Measurements from ENCODE around the gene BCAR1. TPM values are rescaled to one million over a fixed set of nuclear protein-coding genes. Genes with fewer than 3 reads are reported as not detected.

The BCAR1 gene
- total RNA-seq, 4 donors from 2014 or later = 51.1 to 89.9 (median 71.3) TPM

DNA sequence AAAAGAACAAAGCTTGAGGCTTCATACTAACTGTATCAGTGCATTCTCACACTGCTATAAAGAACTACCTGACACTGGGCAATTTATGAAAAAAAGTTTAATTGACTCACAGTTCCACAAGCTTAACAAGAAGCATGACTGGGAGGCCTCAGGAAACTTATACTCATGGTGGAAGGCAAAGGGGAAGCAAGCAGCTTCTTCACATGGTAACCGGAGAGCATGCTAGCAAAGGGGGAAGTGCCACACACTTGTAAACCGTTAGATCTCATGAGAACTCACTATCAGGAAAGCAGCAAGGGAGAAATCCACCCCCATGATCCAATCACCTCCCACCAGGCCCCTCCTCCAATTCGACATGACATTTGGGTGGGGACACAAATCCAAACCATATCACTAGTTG lies 69.8 kb downstream of the BCAR1 start:
- DNase-seq = no peak
- TF ChIP-seq POLR2A (IDR thresholded peaks at IDR 0.05) (no peak), CTCF (IDR thresholded peaks at IDR 0.05) (no peak)
- Histone ChIP-seq H3K27ac (no peak overlapping the region), H3K4me3 (replicated peaks in 1 of 3) (no peak overlapping the region), H3K27me3 (no peaks in the 10 kb centered on the region), H3K4me1 (no peaks in the 10 kb centered on the region), H3K9me3 (no peaks in the 10 kb centered on the region), H3K36me3 (no peaks in the 10 kb centered on the region)
- intact Hi-C loops (cut with DNase I) = no loop called here
- 38 to 41% methylated on average over 3 of the region's 3 CpGs for WGBS, 2 donors

DNA sequence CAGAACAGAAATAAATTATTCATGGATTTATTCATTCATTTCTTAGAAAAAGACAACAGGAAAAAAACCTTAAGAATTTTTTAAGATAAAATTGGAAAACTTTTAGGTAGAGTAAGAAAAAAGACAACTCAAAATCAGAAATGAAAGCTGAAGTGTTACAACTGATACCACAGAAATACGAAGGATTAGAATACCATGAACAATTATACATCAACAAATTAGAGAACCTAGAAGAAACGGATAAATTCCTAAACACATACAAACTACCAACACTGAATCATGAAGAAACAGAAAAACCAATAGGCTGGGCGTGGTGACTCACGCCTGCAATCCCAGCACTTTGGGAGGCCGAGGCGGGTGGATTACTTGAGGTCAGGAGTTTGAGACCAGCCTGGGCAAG lies 72.2 kb downstream of the BCAR1 start:
- H3K27ac ChIP-seq = no peak overlapping the region
- H3K27me3 ChIP-seq = no peaks in the 10 kb centered on the region
- 93 to 97% methylated on average over 6 of the region's 6 CpGs for WGBS, 2 donors
- H3K9me3 ChIP-seq = no peaks in the 10 kb centered on the region
- no peaks in the 10 kb centered on the region for H3K36me3 ChIP-seq
- intact Hi-C loops (cut with DNase I) = no loop called here
- no peak overlapping the region for H3K4me3 ChIP-seq (replicated peaks in 1 of 3)
- no peak for DNase-seq
- TF ChIP-seq POLR2A (IDR thresholded peaks at IDR 0.05) (no peak), CTCF (IDR thresholded peaks at IDR 0.05) (no peak)
- no peaks in the 10 kb centered on the region for H3K4me1 ChIP-seq

Small RNAs within 50 kb of the gene (small RNA-seq; reads per million reads assigned to genes)
- not detected for gene RNU6-758P

Other genes starting within 250 kb of the BCAR1 start
- gene LDHD, start 134.8 kb downstream of the BCAR1 start, total RNA-seq = 10 to 100 TPM; 10.2 to 41.3 (median 26.3) TPM
- 10 to 100 TPM; 16.8 to 43.3 (median 21.1) TPM for gene ZFP1, start 103.1 kb downstream of the BCAR1 start, total RNA-seq
- not detected for gene CTRB2, start 44.5 kb downstream of the BCAR1 start, total RNA-seq
- not detected for gene CTRB1, start 32.6 kb downstream of the BCAR1 start, total RNA-seq
- gene CFDP1, start 181.9 kb upstream of the BCAR1 start, total RNA-seq = 10 to 100 TPM; 50.5 to 77.9 (median 60.7) TPM
- gene TMEM170A, start 213.1 kb upstream of the BCAR1 start, total RNA-seq = 10 to 100 TPM; 27.1 to 41.9 (median 30.7) TPM
- under 1 TPM in 3 of 4 donors, not detected in 1; 0.13 to 0.29 (median 0.22) TPM for gene CHST6, start 243.8 kb upstream of the BCAR1 start, total RNA-seq